GM12878 (cell line): ENCODE results near the gene PITPNB. TPM values are rescaled to one million over a fixed set of nuclear protein-coding genes. Genes with fewer than 3 reads are reported as not detected.

ENCODE experiments used
- ATAC-seq: fragments of 200-7000 bp; cut with Tn5 transposase; 3 replicates; pipeline ENCODE4 v1.9.1; 2020; ENCODE audit warnings: mild to moderate bottlenecking, moderate library complexity
- BruUV-seq: library from RNA; stranded (reverse); fragments of 400-500 nt; replicated peaks from 2 replicates; lab custom pipeline; 2021; lab: Mats Ljungman, UMichigan
- CTCF ChIA-PET: fragments of 300-600 bp; sonication (Branson Sonifier 250); formaldehyde crosslinking; extraction: SDS; loops from one replicate; lab custom pipeline; 2021; ENCODE audit warnings: inconsistent platforms; lab: Yijun Ruan, JAX
- POLR2A ChIA-PET: fragments of 350-600 bp; formaldehyde crosslinking; extraction: SDS; loops from one replicate; lab custom pipeline; 2021; ENCODE audit warnings: inconsistent platforms; lab: Charles Lee
- RAD21 ChIA-PET: fragments of 300-600 bp; sonication (Branson Sonifier 250); formaldehyde crosslinking; loops from one replicate; lab custom pipeline; 2023; ENCODE audit warnings: antibody characterized with exemption; ENCODE audit not compliant: unreplicated experiment; lab: Charles Lee
- SMC1A ChIA-PET: fragments of 300-600 bp; sonication (Branson Sonifier 250); formaldehyde crosslinking; loops from one replicate; lab custom pipeline; 2023; ENCODE audit not compliant: unreplicated experiment, uncharacterized antibody; lab: Charles Lee
- DNase-seq: peaks from one replicate; pipeline ENCODE4 v3.0.0-alpha.2; 2011; ENCODE audit warnings: low read depth, low spot score
- FAIRE-seq: peaks from 3 replicates; lab custom pipeline; 2011; peaks lifted over from hg19 to GRCh38; lab: Jason Lieb, UNC
- H2AFZ ChIP-seq: 2 replicates; pipeline ENCODE4 v1.6.0; 2011; ENCODE audit warnings: low read depth, low read length, control low read depth; ENCODE audit not compliant: control insufficient read depth
- H3K27ac ChIP-seq: 2 replicates; pipeline ENCODE4 v1.5.1; 2011; ENCODE audit warnings: control low read depth; ENCODE audit not compliant: control insufficient read depth, insufficient read depth
- H3K27me3 ChIP-seq, 2 experiments: replicated peaks in 1 of 2; 2 replicates each; pipeline versions ENCODE4 v1.6.0 to v1.6.1; 2011; ENCODE audit warnings: low read length in 1 of 2; ENCODE audit not compliant: control insufficient read depth in 2 of 2, insufficient read depth in 2 of 2
- H3K36me3 ChIP-seq, 2 experiments: 2 replicates each; pipeline ENCODE4 v1.5.1; 2011; ENCODE audit warnings: low read length in 1 of 2; ENCODE audit not compliant: control insufficient read depth in 2 of 2, insufficient read depth in 2 of 2
- H3K4me1 ChIP-seq: 2 replicates; pipeline ENCODE4 v1.6.1; 2011; ENCODE audit warnings: mild to moderate bottlenecking, low read length, moderate library complexity, mixed read lengths; ENCODE audit not compliant: control insufficient read depth, insufficient read depth
- H3K4me2 ChIP-seq: 2 replicates; pipeline ENCODE4 v1.6.0; 2011; ENCODE audit warnings: control low read depth; ENCODE audit not compliant: control insufficient read depth, insufficient read depth
- H3K4me3 ChIP-seq: fragments of 200-600 bp; sonication (generic); 2 replicates; pipeline ENCODE4 v1.5.1; 2016
- H3K79me2 ChIP-seq: 2 replicates; pipeline ENCODE4 v1.6.0; 2011; ENCODE audit warnings: low read length; ENCODE audit not compliant: control insufficient read depth, insufficient read depth
- H3K9ac ChIP-seq: 2 replicates; pipeline ENCODE4 v1.8.0; 2011; ENCODE audit warnings: low read length, control low read depth, mixed read lengths; ENCODE audit not compliant: control insufficient read depth, insufficient read depth
- H3K9me3 ChIP-seq: replicated peaks from 3 replicates; pipeline ENCODE4 v1.5.1; 2011; ENCODE audit warnings: mild to moderate bottlenecking, low read length; ENCODE audit not compliant: control insufficient read depth, insufficient read depth
- H4K20me1 ChIP-seq: 2 replicates; pipeline ENCODE4 v1.6.0; 2011; ENCODE audit not compliant: control insufficient read depth, insufficient read depth
- CEBPZ ChIP-seq: fragments of 150-350 bp; IDR thresholded peaks from 2 replicates; pipeline ENCODE4 v1.6.1; 2016; ENCODE audit warnings: low read depth, low read length
- GATAD2B ChIP-seq: fragments of 450-650 bp; conservative IDR thresholded peaks from 2 replicates; pipeline ENCODE4 v1.6.1; 2017; ENCODE audit warnings: low read depth, mild to moderate bottlenecking, moderate library complexity
- IKZF2 ChIP-seq, 2 experiments: fragments of 450-650 bp; IDR thresholded peaks; 2 replicates each; pipeline ENCODE4 v1.6.1; 2017; ENCODE audit warnings: mild to moderate bottlenecking in 2 of 2, moderate library complexity in 2 of 2
- IRF4 ChIP-seq: IDR thresholded peaks from 2 replicates; pipeline ENCODE4 v1.6.1; 2011; ENCODE audit warnings: low read depth, low read length
- IRF5 ChIP-seq: fragments of 450-650 bp; IDR thresholded peaks from 2 replicates; pipeline ENCODE4 v1.6.1; 2017; ENCODE audit warnings: borderline replicate concordance
- LARP7 ChIP-seq: fragments of 450-650 bp; IDR thresholded peaks from 2 replicates; pipeline ENCODE4 v1.6.1; 2017; ENCODE audit warnings: mild to moderate bottlenecking
- MYC ChIP-seq: IDR thresholded peaks from 2 replicates; pipeline ENCODE4 v1.6.1; 2011; ENCODE audit warnings: mild to moderate bottlenecking, low read length, moderate library complexity, inconsistent platforms; ENCODE audit not compliant: insufficient read depth, insufficient replicate concordance, insufficient read length, severe bottlenecking
- NFIC ChIP-seq: IDR thresholded peaks from 2 replicates; pipeline ENCODE4 v1.6.1; 2012; ENCODE audit warnings: low read depth, mild to moderate bottlenecking, inconsistent platforms, low read length, moderate library complexity
- NFYA ChIP-seq: IDR thresholded peaks from 2 replicates; pipeline ENCODE4 v1.6.1; 2011; ENCODE audit warnings: low read depth, mild to moderate bottlenecking, low read length, improper control_type of control experiment, borderline replicate concordance
- NKRF ChIP-seq: fragments of 450-650 bp; conservative IDR thresholded peaks from 2 replicates; pipeline ENCODE4 v1.6.1; 2017; ENCODE audit warnings: mild to moderate bottlenecking, moderate library complexity
- NR2C2 ChIP-seq: IDR thresholded peaks from 2 replicates; pipeline ENCODE4 v1.6.1; 2011; ENCODE audit warnings: borderline replicate concordance, low read depth; ENCODE audit not compliant: control insufficient read depth, insufficient read length
- SREBF1 ChIP-seq: IDR thresholded peaks from 2 replicates; pipeline ENCODE4 v1.6.1; 2012; ENCODE audit warnings: mild to moderate bottlenecking, low read length
- TAF1 ChIP-seq: IDR thresholded peaks from 2 replicates; pipeline ENCODE4 v1.6.1; 2011; ENCODE audit warnings: mild to moderate bottlenecking, low read depth, low read length, borderline replicate concordance
- ZNF622 ChIP-seq: fragments of 450-650 bp; IDR thresholded peaks from 2 replicates; pipeline ENCODE4 v1.6.1; 2017; ENCODE audit warnings: mild to moderate bottlenecking, inconsistent platforms
- WGBS: methylation state at CpG from one replicate; pipeline ENCODE4 v1.1.6; 2016; ENCODE audit warnings: low lambda C conversion rate; ENCODE audit not compliant: insufficient replicate concordance, insufficient coverage; ENCODE audit errors: missing lambda C conversion rate; 5-methylcytosine and 5-hydroxymethylcytosine counted together
- in situ Hi-C: fragments of 300-500 bp; cut with MboI; formaldehyde crosslinking; loops from 9 replicates; pipeline ENCODE4 v1.14.3; 2018; ENCODE audit warnings: mixed read lengths
- intact Hi-C: fragments of 100-400 bp; cut with micrococcal nuclease; formaldehyde crosslinking; loops from one replicate; pipeline ENCODE4 v1.14.2; 2022; ENCODE audit not compliant: unreplicated experiment
- polyA plus RNA-seq, 11 experiments: library from polyadenylated mRNA; depleted of rRNA in 4 of 11; unstranded in 6 of 11; stranded (reverse) in 5 of 11; fragments of >200 nt; fragmentation: Nextera tagmentation in 4 of 11; fragmentation: Illumina TruSeq in 1 of 11; extraction: Ambion mirVana in 4 of 11; extraction: Trizol in 1 of 11; gene quantifications; 1 replicate in 1 of 11; 2 replicates in 10 of 11; pipeline versions ENCODE4 v1.2.1 to v1.2.3, GENCODE V29; 2011 to 2016; ENCODE audit warnings: inconsistent platforms in 2 of 11, missing spikeins in 2 of 11, low read depth in 1 of 11
- total RNA-seq, 4 experiments: library from RNA; depleted of rRNA in 3 of 4; stranded (reverse); fragments of >200 nt in 3 of 4; fragmentation: Illumina TruSeq in 1 of 4; extraction: Trizol in 1 of 4; gene quantifications; 2 replicates each; pipeline versions ENCODE4 v1.2.1 to v1.2.3, GENCODE V29; 2013 to 2021

PITPNB gene
- total and polyA plus RNA-seq, 10 of the 15 experiments (the other 5 are each of a cell fraction or from before 2014, with no cell fraction given) = 19.7 to 116 (median 64.9) TPM

- no peak for TF ChIP-seq CEBPZ
- no peak for TF ChIP-seq NFYA
- no peak for TF ChIP-seq NR2C2
- no peak for TF ChIP-seq NKRF
Measured at GRCh38 chr22:27803841-27804415, 115.1 kb downstream of the PITPNB start (continued).

- intact Hi-C loops = loop anchor here (5.0 kb wide), 2 partner anchors 395 to 1045 kb away; no protein-coding TSS in a partner anchor
- no peak overlapping the region for H3K4me2 ChIP-seq
- TF ChIP-seq NFIC = no peak
- no peak for TF ChIP-seq IKZF2 (IDR thresholded peaks at IDR 0.05)
- TF ChIP-seq MYC = no peak
- TF ChIP-seq ZNF622 = no peak
- no peak for TF ChIP-seq LARP7
- no peak for TF ChIP-seq SREBF1
- no peak for TF ChIP-seq IRF5
- no peak for TF ChIP-seq GATAD2B
- no peak for TF ChIP-seq TAF1
- TF ChIP-seq IRF4 = no peak
- TF ChIP-seq, all 136 proteins: peak for 0
Measured at GRCh38 chr22:27802346-27803073, 116.5 kb downstream of the PITPNB start.

More at GRCh38 chr22:27802346-27803073, 116.5 kb downstream of the PITPNB start:
- FAIRE-seq = no peak
- Histone ChIP-seq H2AFZ (no peak overlapping the region), H3K27me3 (peaks cover 0 to 6% of the 10 kb centered on the region in 2 experiments; a peak in 3 of 4 replicates), H3K79me2 (no peaks in the 10 kb centered on the region), H3K4me3 (no peak overlapping the region), H3K4me1 (no peaks in the 10 kb centered on the region), H4K20me1 (no peaks in the 10 kb centered on the region), H3K27ac (no peak overlapping the region), H3K9me3 (no peaks in the 10 kb centered on the region), H3K36me3 (no peaks in the 10 kb centered on the region), H3K9ac (no peak overlapping the region)
- no TSS peak for BruUV-seq
- POLR2A ChIA-PET = no interaction called here
- no peak for DNase-seq
- SMC1A ChIA-PET = no interaction called here
- WGBS = 26% methylated on average over 35 of the region's 35 CpGs
- no peak for ATAC-seq
- CTCF ChIA-PET = no interaction called here
- RAD21 ChIA-PET = no interaction called here
- in situ Hi-C loops = no loop called here
